ENCODE measurements around the gene RIMS1.

DNA sequence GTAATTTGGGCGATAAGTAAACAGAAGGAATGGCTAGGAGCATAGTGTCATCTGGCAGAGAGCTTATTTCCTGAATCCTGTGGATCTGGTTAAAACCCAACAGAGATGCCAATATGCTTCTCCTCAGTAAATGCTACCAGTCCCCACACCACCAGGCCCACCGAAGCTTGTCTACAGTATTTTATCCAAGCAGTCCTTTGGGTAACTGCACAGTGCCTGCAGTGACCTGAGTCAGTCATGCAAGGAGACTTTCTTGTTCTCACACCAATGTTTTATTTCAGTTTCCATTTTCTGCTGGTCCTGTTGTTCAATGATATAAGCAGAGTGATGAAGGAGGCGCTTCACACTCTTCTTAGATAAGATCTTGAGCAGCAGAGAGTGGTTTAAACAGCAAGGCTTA, 326.3 kb downstream of the RIMS1 start:
- TF ChIP-seq ZNF565 (CRISPR knock-in tag; conservative IDR thresholded peaks at IDR 0.05; ENCODE audit: low read depth) = no peak
- TF ChIP-seq, protein P1, sequence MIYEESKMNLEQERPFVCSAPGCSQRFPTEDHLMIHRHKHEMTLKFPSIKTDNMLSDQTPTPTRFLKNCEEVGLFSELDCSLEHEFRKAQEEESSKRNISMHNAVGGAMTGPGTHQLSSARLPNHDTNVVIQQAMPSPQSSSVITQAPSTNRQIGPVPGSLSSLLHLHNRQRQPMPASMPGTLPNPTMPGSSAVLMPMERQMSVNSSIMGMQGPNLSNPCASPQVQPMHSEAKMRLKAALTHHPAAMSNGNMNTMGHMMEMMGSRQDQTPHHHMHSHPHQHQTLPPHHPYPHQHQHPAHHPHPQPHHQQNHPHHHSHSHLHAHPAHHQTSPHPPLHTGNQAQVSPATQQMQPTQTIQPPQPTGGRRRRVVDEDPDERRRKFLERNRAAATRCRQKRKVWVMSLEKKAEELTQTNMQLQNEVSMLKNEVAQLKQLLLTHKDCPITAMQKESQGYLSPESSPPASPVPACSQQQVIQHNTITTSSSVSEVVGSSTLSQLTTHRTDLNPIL (CRISPR knock-in tag; IDR thresholded peaks at IDR 0.05; ENCODE audit: low read depth) = no peak
- no peak for TF ChIP-seq ZFP3 (CRISPR knock-in tag; IDR thresholded peaks at IDR 0.05)
- no peak for TF ChIP-seq ISL1 (CRISPR knock-in tag; IDR thresholded peaks at IDR 0.05)
- no peak for TF ChIP-seq ARNTL (CRISPR knock-in tag; IDR thresholded peaks at IDR 0.05; ENCODE audit: borderline replicate concordance, low read depth)
- no peak for TF ChIP-seq ZFP30 (CRISPR knock-in tag; IDR thresholded peaks at IDR 0.05)
- TF ChIP-seq GLIS3 (CRISPR knock-in tag; IDR thresholded peaks at IDR 0.05) = no peak
- no peak for TF ChIP-seq ZC3H10 (CRISPR knock-in tag; IDR thresholded peaks at IDR 0.05)
- TF ChIP-seq, protein P2, sequence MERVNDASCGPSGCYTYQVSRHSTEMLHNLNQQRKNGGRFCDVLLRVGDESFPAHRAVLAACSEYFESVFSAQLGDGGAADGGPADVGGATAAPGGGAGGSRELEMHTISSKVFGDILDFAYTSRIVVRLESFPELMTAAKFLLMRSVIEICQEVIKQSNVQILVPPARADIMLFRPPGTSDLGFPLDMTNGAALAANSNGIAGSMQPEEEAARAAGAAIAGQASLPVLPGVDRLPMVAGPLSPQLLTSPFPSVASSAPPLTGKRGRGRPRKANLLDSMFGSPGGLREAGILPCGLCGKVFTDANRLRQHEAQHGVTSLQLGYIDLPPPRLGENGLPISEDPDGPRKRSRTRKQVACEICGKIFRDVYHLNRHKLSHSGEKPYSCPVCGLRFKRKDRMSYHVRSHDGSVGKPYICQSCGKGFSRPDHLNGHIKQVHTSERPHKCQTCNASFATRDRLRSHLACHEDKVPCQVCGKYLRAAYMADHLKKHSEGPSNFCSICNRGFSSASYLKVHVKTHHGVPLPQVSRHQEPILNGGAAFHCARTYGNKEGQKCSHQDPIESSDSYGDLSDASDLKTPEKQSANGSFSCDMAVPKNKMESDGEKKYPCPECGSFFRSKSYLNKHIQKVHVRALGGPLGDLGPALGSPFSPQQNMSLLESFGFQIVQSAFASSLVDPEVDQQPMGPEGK (CRISPR knock-in tag; IDR thresholded peaks at IDR 0.05; ENCODE audit: borderline replicate concordance) = no peak
- TF ChIP-seq RARB (CRISPR knock-in tag; IDR thresholded peaks at IDR 0.05) = no peak
- no peak for TF ChIP-seq SNAI2 (CRISPR knock-in tag; IDR thresholded peaks at IDR 0.05)
- TF ChIP-seq BACH2 (CRISPR knock-in tag; IDR thresholded peaks at IDR 0.05; ENCODE audit: borderline replicate concordance) = no peak
